ENCODE results near the gene TMEM150B.

GRCh38 chr19:55365245-55365644 lies 40.1 kb upstream of the TMEM150B start:
- TF ChIP-seq, protein P1, sequence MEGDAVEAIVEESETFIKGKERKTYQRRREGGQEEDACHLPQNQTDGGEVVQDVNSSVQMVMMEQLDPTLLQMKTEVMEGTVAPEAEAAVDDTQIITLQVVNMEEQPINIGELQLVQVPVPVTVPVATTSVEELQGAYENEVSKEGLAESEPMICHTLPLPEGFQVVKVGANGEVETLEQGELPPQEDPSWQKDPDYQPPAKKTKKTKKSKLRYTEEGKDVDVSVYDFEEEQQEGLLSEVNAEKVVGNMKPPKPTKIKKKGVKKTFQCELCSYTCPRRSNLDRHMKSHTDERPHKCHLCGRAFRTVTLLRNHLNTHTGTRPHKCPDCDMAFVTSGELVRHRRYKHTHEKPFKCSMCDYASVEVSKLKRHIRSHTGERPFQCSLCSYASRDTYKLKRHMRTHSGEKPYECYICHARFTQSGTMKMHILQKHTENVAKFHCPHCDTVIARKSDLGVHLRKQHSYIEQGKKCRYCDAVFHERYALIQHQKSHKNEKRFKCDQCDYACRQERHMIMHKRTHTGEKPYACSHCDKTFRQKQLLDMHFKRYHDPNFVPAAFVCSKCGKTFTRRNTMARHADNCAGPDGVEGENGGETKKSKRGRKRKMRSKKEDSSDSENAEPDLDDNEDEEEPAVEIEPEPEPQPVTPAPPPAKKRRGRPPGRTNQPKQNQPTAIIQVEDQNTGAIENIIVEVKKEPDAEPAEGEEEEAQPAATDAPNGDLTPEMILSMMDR (conservative IDR thresholded peaks at IDR 0.05), result no peak
- no peak for TF ChIP-seq EZH2 (IDR thresholded peaks at IDR 0.05; ENCODE audit: low read depth)

Measured in PC-9 (cell line).